ENCODE measurements around the gene ELOVL6.

ELOVL6 gene

GRCh38 chr4:110130576-110131358 lies 67.6 kb downstream of the ELOVL6 start:
- in situ Hi-C loops (cut with HindIII; ENCODE audit: low sequenced_read_pairs) = no loop called here

DNA sequence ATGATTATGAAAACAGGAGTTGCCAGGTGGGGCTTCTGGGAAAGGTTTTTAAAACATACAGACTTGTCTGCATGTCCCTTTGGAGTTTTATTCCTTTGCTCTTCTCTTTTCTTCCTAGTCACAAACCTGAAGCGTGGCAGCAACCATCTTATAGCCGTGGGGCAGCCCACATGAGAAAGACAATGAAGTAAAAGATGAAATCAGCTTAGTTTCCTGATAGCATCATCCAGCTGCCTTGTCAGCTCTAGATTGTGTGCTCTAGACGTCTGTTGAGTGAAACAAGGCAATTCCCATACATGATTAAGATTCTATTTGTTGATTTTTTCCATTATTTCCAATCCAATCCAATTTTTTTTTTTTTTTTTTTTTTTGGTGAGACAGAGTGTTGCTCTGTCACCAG lies 68.9 kb downstream of the ELOVL6 start:
- in situ Hi-C loops (cut with HindIII; ENCODE audit: low sequenced_read_pairs) = no loop called here

DNA sequence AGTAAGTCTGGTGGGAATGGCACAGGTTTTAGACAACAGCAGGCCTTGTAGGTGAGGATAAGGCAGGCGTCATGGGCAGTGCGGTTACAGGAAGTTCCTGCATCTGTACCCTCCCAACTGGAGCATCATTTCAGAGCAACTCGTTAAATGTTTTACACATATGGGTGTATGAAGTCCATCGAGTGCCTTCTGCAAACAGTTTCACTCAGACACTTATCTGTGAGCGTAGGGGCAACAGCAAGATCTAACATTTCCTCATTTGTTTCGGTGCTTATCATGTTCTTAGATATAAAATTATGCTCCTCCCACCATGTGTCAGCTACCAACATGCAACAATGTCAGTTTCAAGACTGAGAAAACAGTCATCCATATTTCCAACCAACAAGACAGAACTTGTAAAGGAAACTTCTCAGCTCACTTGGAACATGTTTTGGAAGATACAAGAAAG lies 69.9 kb downstream of the ELOVL6 start:
- in situ Hi-C loops (cut with HindIII; ENCODE audit: low sequenced_read_pairs) = no loop called here

- in situ Hi-C loops (cut with HindIII; ENCODE audit: low sequenced_read_pairs) = no loop called here
These were observed 70.4 kb downstream of the ELOVL6 start for GRCh38 chr4:110128029-110128428.

- in situ Hi-C loops (cut with HindIII; ENCODE audit: low sequenced_read_pairs) = no loop called here
These were observed 73.7 kb downstream of the ELOVL6 start for GRCh38 chr4:110124711-110125110.

- in situ Hi-C loops (cut with HindIII; ENCODE audit: low sequenced_read_pairs) = no loop called here
These were observed 76.2 kb downstream of the ELOVL6 start for GRCh38 chr4:110122201-110122600.

- in situ Hi-C loops (cut with HindIII; ENCODE audit: low sequenced_read_pairs) = no loop called here
These were observed 77.9 kb downstream of the ELOVL6 start for GRCh38 chr4:110120506-110120905.

DNA sequence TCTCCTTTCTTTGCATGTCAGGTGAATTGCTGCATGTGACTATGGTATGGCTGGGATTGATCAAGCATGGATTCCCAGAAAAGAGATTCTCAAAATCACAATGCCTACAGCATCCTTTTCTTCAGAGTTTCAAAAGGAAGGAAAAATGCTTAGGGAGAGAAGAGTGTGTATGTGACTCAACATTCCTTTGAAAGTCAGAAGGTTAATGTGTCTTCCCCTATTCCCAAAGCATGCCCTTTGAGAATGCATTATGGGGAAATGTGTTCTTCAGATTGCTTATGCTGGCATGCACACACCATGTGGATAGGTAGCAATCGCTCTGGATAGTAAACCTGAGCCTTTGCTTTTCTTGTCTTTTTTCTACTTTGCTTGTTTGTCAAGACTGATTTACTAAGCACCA lies 78.5 kb downstream of the ELOVL6 start:
- in situ Hi-C loops (cut with HindIII; ENCODE audit: low sequenced_read_pairs) = no loop called here

- in situ Hi-C loops (cut with HindIII; ENCODE audit: low sequenced_read_pairs) = no loop called here
These were observed 79.1 kb downstream of the ELOVL6 start for GRCh38 chr4:110119337-110119736.

DNA sequence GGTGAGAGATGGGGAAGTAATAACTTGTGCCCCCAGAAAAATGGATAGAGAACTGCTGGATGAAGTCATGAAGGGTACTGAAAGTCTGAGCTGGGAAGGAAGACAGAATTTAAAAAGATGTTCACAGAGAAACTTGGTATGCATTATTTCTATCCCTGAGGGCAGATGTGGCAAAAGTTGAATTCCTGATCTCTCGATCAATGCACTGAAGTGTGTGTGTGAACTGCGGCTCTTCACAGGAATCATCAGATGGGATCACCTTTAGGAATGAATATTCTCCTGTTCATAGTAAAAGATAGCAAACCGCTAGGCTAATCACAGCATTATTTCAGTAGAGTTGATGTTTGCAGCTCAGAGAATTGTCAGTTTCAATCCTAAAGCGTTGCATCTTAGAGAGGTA lies 86.4 kb downstream of the ELOVL6 start:
- in situ Hi-C loops (cut with HindIII; ENCODE audit: low sequenced_read_pairs) = no loop called here

- in situ Hi-C loops (cut with HindIII; ENCODE audit: low sequenced_read_pairs) = no loop called here
These were observed 89.0 kb downstream of the ELOVL6 start for GRCh38 chr4:110109455-110109854.

DNA sequence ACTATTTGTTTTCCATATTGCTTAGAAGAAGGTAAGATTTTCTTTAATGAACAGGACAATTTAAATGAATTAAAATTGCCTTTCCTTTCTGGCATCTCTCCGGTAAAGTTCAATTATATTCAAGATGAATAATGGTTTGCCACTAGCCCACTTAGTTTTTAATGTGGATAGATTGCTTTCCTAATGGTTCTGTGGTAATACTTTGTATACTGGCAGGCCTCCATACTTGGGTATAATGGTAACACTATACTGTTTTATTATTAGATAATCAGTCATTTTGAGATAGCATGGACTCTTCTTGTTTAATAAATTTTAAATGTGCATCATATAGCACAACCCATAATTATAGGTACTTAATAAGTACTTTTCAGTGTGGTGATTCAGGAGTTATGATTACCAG lies 89.5 kb downstream of the ELOVL6 start:
- in situ Hi-C loops (cut with HindIII; ENCODE audit: low sequenced_read_pairs) = no loop called here

- in situ Hi-C loops (cut with HindIII; ENCODE audit: low sequenced_read_pairs) = no loop called here
These were observed 90.0 kb downstream of the ELOVL6 start for GRCh38 chr4:110108422-110108821.

GRCh38 chr4:110107866-110108265 lies 90.5 kb downstream of the ELOVL6 start:
- in situ Hi-C loops (cut with HindIII; ENCODE audit: low sequenced_read_pairs) = no loop called here

DNA sequence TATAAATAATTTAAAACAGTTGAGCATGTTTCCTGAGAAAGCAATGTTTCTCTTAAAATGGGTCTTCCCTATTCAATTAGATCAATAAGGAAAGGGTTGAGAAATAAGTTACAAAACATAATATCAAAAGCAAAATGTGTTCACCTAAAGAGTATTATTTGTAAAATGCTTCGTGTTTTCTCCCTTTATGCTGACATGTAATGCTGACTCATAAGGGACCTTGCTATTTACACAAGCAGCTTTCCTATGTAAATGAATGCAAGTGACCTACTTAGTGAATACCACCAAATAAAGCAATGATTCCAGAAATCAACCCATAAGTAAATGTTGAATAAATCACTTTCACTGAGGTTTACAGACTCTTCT lies 91.5 kb downstream of the ELOVL6 start:
- in situ Hi-C loops (cut with HindIII; ENCODE audit: low sequenced_read_pairs) = no loop called here

DNA sequence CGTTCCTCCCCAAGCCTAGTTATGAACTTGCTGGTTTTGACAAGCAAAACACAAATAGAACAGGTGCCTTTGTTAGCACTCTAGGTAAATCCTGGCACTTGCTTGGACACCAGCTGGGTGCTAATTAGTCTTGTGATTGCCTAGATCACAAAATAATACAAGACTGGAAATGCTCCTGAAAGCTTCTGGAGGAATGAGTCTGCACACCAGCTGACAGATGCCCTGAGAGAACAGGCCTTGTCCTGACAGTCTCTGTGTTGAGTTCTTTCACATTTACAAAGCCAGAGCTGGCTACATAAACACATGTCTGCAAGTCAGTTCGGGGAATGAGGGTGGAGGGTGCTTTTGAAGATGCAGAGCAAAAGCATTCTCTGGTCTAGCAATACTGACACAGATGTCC lies 93.8 kb downstream of the ELOVL6 start:
- in situ Hi-C loops (cut with HindIII; ENCODE audit: low sequenced_read_pairs) = no loop called here

DNA sequence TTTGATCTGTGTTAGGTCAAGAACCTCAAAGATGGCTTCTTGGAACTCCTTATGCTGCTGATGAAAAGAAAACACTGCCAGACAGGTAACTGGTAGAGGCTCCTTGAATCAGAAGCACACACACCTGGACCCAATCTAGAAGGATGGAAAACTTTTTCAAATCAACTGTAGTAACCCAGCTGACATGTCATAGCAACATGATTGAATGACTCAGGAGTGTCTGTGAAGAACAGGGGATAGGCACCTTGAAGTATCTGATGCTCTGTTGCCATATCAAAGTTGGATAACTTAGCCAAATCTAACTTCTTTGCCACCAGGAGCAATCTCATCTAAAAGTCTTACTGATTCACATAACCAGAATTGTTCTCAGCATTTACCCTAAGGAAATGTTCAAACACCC lies 98.8 kb downstream of the ELOVL6 start:
- in situ Hi-C loops (cut with HindIII; ENCODE audit: low sequenced_read_pairs) = no loop called here

DNA sequence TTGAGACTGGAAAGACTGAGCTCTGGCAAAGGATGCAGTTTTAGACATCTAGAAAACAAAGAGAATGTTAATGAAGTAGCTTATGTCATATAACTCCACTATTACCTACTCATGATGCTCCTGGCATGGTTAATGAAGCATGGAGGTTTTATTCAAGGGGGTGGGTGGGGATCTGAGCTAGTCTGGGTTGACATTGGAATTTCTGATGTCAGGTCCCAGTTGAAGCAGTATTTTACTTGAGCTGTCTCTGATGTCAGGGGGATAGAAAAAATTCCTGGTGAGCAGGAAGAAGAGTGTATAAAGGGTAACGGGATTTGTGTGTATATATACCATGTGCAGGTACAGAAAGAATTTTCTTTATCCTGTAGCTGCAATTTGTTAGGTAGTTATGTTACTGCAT lies 102.0 kb downstream of the ELOVL6 start:
- in situ Hi-C loops (cut with HindIII; ENCODE audit: low sequenced_read_pairs) = no loop called here

DNA sequence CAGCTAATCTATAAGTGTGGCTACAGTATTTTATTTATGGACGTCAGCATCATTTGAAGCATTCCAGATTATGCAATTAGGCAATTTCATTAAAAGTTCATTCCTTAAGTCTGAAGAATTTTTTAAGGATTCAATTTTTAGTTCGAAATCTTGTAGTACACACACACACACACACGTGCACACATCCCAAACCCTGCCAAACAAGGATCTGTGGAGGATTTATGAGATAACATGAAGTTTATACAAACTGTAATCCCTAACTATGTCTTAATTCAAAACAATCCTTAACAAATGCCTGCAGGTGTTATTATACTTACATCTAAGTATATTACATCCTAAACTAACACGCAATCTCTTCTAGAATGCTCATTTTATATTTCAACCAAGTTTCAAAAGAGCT lies 105.8 kb downstream of the ELOVL6 start:
- in situ Hi-C loops (cut with HindIII; ENCODE audit: low sequenced_read_pairs) = no loop called here

DNA sequence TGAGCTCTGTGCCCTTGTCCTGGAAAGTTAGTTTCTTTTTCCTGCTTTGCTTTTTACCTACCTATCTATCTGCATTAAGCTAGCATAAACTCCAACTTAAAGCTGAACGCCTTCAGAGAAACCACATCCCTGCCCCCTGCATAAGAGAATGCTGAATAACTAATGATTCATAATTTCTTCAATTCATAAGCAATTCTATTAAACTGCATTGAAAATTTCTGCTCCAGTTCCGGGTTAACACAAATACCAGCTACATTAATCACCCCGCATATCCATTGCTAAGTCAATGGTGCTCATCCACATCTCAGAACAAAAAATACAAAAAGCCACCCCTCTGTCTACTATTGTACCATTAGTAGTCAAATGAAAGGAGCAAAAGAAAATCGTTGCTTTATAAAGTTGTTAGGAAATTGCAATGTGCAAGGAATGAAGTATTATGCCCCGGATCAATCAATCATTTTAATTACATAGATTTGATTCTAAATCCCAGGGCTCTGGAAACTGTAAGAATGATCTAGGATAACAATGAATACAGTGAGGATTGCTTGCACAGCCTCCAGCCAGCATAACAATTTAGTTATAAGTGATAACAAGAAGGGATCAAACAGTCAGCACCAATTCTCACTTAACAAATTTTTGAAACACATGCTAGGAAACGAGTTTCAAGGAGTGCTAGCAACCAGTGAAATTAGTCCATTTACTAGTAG lies 106.8 kb downstream of the ELOVL6 start:
- in situ Hi-C loops (cut with HindIII; ENCODE audit: low sequenced_read_pairs) = no loop called here

- in situ Hi-C loops (cut with HindIII; ENCODE audit: low sequenced_read_pairs) = no loop called here
These were observed 109.7 kb downstream of the ELOVL6 start for GRCh38 chr4:110088670-110089069.

- in situ Hi-C loops (cut with HindIII; ENCODE audit: low sequenced_read_pairs) = no loop called here
These were observed 111.2 kb downstream of the ELOVL6 start for GRCh38 chr4:110087070-110087708.

All from DLD1 (cell line).